Neuronal stem cell (in vitro differentiated cells): ENCODE measurements around the gene MITF.

Source experiments
- DNase-seq: peaks from one replicate; pipeline ENCODE4 v3.0.0-alpha.2; 2013; ENCODE audit warnings: low spot score
- H2AFZ ChIP-seq: one replicate; pipeline ENCODE4 v1.6.1; 2013; ENCODE audit warnings: mild to moderate bottlenecking, low read length, inconsistent platforms
- H2AK5ac ChIP-seq: 2 replicates; pipeline ENCODE4 v1.6.1; 2013; ENCODE audit warnings: low read depth, mild to moderate bottlenecking, inconsistent platforms, low read length, moderate library complexity, mixed read lengths
- H2BK120ac ChIP-seq: 2 replicates; pipeline ENCODE4 v1.6.1; 2013; ENCODE audit warnings: low read depth, mild to moderate bottlenecking, inconsistent platforms, low read length, moderate library complexity, mixed read lengths
- H2BK12ac ChIP-seq: one replicate; pipeline ENCODE4 v1.6.1; 2013; ENCODE audit warnings: low read length, inconsistent platforms
- H2BK15ac ChIP-seq: 2 replicates; pipeline ENCODE4 v1.6.1; 2013; ENCODE audit warnings: mild to moderate bottlenecking, low read length, inconsistent platforms, mixed read lengths
- H2BK5ac ChIP-seq: one replicate; pipeline ENCODE4 v1.6.1; 2013; ENCODE audit warnings: inconsistent platforms, mild to moderate bottlenecking, low read length, moderate library complexity
- H3K14ac ChIP-seq: one replicate; pipeline ENCODE4 v1.6.1; 2013; ENCODE audit warnings: low read length, inconsistent platforms
- H3K18ac ChIP-seq: 2 replicates; pipeline ENCODE4 v1.6.1; 2013; ENCODE audit warnings: low read length, inconsistent platforms
- H3K23ac ChIP-seq: 2 replicates; pipeline ENCODE4 v1.6.1; 2013; ENCODE audit warnings: low read depth, mild to moderate bottlenecking, mixed read lengths, low read length, inconsistent platforms; ENCODE audit not compliant: poor library complexity
- H3K27ac ChIP-seq: replicated peaks from 3 replicates; pipeline ENCODE4 v1.5.1; 2013; ENCODE audit warnings: low read length, inconsistent platforms
- H3K27me3 ChIP-seq, 3 experiments: 2 replicates each; pipeline ENCODE4 v1.6.1; 2013; ENCODE audit warnings: low read length in 3 of 3, mild to moderate bottlenecking in 2 of 3, inconsistent platforms in 1 of 3, low read depth in 1 of 3, mixed read lengths in 1 of 3, moderate library complexity in 1 of 3; ENCODE audit not compliant: control insufficient read depth in 3 of 3, insufficient read depth in 3 of 3
- H3K36me3 ChIP-seq, 2 donors: replicated peaks in 1 of 2; 2 replicates each; pipeline ENCODE4 v1.6.1; 2013; ENCODE audit warnings: low read length in 2 of 2; ENCODE audit not compliant: control insufficient read depth in 2 of 2, insufficient read depth in 2 of 2
- H3K4ac ChIP-seq: 2 replicates; pipeline ENCODE4 v1.6.1; 2013; ENCODE audit warnings: inconsistent platforms, mild to moderate bottlenecking, low read length, moderate library complexity
- H3K4me1 ChIP-seq, 2 donors: 1 replicate in 1 of 2; 2 replicates in 1 of 2; pipeline ENCODE4 v1.6.1; 2013; ENCODE audit warnings: low read length in 2 of 2, low read depth in 1 of 2; ENCODE audit not compliant: control insufficient read depth in 2 of 2, insufficient read depth in 1 of 2
- H3K4me2 ChIP-seq: one replicate; pipeline ENCODE4 v1.6.1; 2013; ENCODE audit warnings: mild to moderate bottlenecking, low read length, inconsistent platforms; ENCODE audit not compliant: insufficient read depth, poor library complexity, severe bottlenecking
- H3K4me3 ChIP-seq, 2 donors: 2 replicates each; pipeline ENCODE4 v1.5.1; 2013; ENCODE audit warnings: low read length in 2 of 2, mild to moderate bottlenecking in 2 of 2, inconsistent platforms in 1 of 2, moderate library complexity in 1 of 2
- H3K79me1 ChIP-seq: one replicate; pipeline ENCODE4 v1.6.1; 2013; ENCODE audit warnings: low read depth, mild to moderate bottlenecking, inconsistent platforms, low read length, moderate library complexity
- H3K9ac ChIP-seq: one replicate; pipeline ENCODE4 v1.6.1; 2013; ENCODE audit warnings: mild to moderate bottlenecking, low read depth, low read length, inconsistent platforms; ENCODE audit not compliant: poor library complexity
- H3K9me3 ChIP-seq, 2 donors: replicated peaks in 1 of 2; 2 replicates each; pipeline versions ENCODE3 to v1.6.1; 2013; ENCODE audit warnings: low read length in 2 of 2, mild to moderate bottlenecking in 2 of 2, inconsistent platforms in 1 of 2, low read depth in 1 of 2, mixed read lengths in 1 of 2, moderate library complexity in 1 of 2; ENCODE audit not compliant: control insufficient read depth in 2 of 2, insufficient read depth in 1 of 2
- H4K8ac ChIP-seq: one replicate; pipeline ENCODE4 v1.6.1; 2013; ENCODE audit warnings: low read depth, mild to moderate bottlenecking, inconsistent platforms, low read length, moderate library complexity
- H4K91ac ChIP-seq: one replicate; pipeline ENCODE4 v1.6.1; 2013; ENCODE audit warnings: low read length, low read depth, mild to moderate bottlenecking, inconsistent platforms; ENCODE audit not compliant: poor library complexity
- WGBS, 2 donors: extraction: QIAGEN DNeasy Blood & Tissue Kit; methylation state at CpG; one replicate each; pipeline ENCODE4 v1.1.7; 2013; ENCODE audit warnings: missing lambda C conversion rate in 2 of 2, mixed read lengths in 1 of 2; ENCODE audit not compliant: insufficient read length in 2 of 2, insufficient replicate concordance in 1 of 2; ENCODE audit errors: extremely low coverage in 2 of 2; 5-methylcytosine and 5-hydroxymethylcytosine counted together

The MITF gene

GRCh38 chr3:69746119-69746518 lies 6.9 kb downstream of the MITF start:
- DNase-seq: no peak
- peaks cover 0 to 13% (median 4%) of the 10 kb centered on the region in 3 experiments for H3K27me3 ChIP-seq
- H3K79me1 ChIP-seq: no peaks in the 10 kb centered on the region
- no peak overlapping the region for H3K4me2 ChIP-seq
- H3K36me3 ChIP-seq: no peaks in the 10 kb centered on the region
- no peak overlapping the region for H2AK5ac ChIP-seq
- H3K9ac ChIP-seq: no peak overlapping the region
- H3K4me3 ChIP-seq: no peak overlapping the region
- H3K14ac ChIP-seq: no peak overlapping the region
- H2AFZ ChIP-seq: no peak overlapping the region
- H3K4me1 ChIP-seq: no peaks in the 10 kb centered on the region
- H3K9me3 ChIP-seq: no peaks in the 10 kb centered on the region
- H2BK5ac ChIP-seq: no peak overlapping the region
- H2BK15ac ChIP-seq: no peak overlapping the region
- H3K27ac ChIP-seq: no peak overlapping the region
- no peak overlapping the region for H3K4ac ChIP-seq
- H3K18ac ChIP-seq: no peak overlapping the region
- no peak overlapping the region for H4K91ac ChIP-seq
- H4K8ac ChIP-seq: no peak overlapping the region
- no peak overlapping the region for H2BK12ac ChIP-seq
- no peak overlapping the region for H3K23ac ChIP-seq
- no peak overlapping the region for H2BK120ac ChIP-seq
- no CpG with 5 or more reads among the region's 2 CpGs for WGBS, 2 donors

GRCh38 chr3:69747511-69748258 lies 8.4 kb downstream of the MITF start:
- Histone ChIP-seq H3K18ac (no peak overlapping the region), H3K4ac (no peak overlapping the region), H3K4me2 (no peak overlapping the region), H3K23ac (no peak overlapping the region), H2BK15ac (no peak overlapping the region), H4K8ac (no peak overlapping the region), H2BK12ac (no peak overlapping the region), H2BK5ac (no peak overlapping the region), H3K14ac (no peak overlapping the region), H3K9me3 (no peaks in the 10 kb centered on the region), H3K36me3 (no peaks in the 10 kb centered on the region), H3K79me1 (no peaks in the 10 kb centered on the region), H3K27ac (no peak overlapping the region), H2BK120ac (no peak overlapping the region), H2AK5ac (no peak overlapping the region), H3K9ac (no peak overlapping the region), H2AFZ (no peak overlapping the region), H3K4me3 (no peak overlapping the region), H3K4me1 (no peaks in the 10 kb centered on the region), H3K27me3 (no peaks in the 10 kb centered on the region), H4K91ac (no peak overlapping the region)
- DNase-seq: no peak
- no CpG with 5 or more reads among the region's 2 CpGs for WGBS, 2 donors

- no peak overlapping the region for H2BK120ac ChIP-seq
- no peak overlapping the region for H3K4ac ChIP-seq
- no peaks in the 10 kb centered on the region for H3K27me3 ChIP-seq
- no peak overlapping the region for H2BK15ac ChIP-seq
- H2BK5ac ChIP-seq: no peak overlapping the region
- H3K4me3 ChIP-seq: no peak overlapping the region
- H3K27ac ChIP-seq: no peak overlapping the region
- no peak overlapping the region for H2AK5ac ChIP-seq
- no peak overlapping the region for H3K18ac ChIP-seq
- peaks cover 0 to 2% of the 10 kb centered on the region in 2 donors for H3K9me3 ChIP-seq
- DNase-seq: no peak
- H4K8ac ChIP-seq: no peak overlapping the region
- no peak overlapping the region for H3K9ac ChIP-seq
- no peaks in the 10 kb centered on the region for H3K4me1 ChIP-seq
- H4K91ac ChIP-seq: no peak overlapping the region
- no peak overlapping the region for H3K14ac ChIP-seq
- H3K36me3 ChIP-seq: no peaks in the 10 kb centered on the region
- no peak overlapping the region for H2AFZ ChIP-seq
- WGBS, 2 donors: no CpG with 5 or more reads among the region's 2 CpGs
- H3K4me2 ChIP-seq: no peak overlapping the region
- no peaks in the 10 kb centered on the region for H3K79me1 ChIP-seq
- no peak overlapping the region for H3K23ac ChIP-seq
- no peak overlapping the region for H2BK12ac ChIP-seq
Measured at GRCh38 chr3:69748503-69748902, 9.2 kb downstream of the MITF start.

- Histone ChIP-seq H3K4me3 (no peak overlapping the region), H3K23ac (no peak overlapping the region), H2AK5ac (no peak overlapping the region), H4K91ac (no peak overlapping the region), H2BK15ac (no peak overlapping the region), H3K27ac (no peak overlapping the region), H2AFZ (no peak overlapping the region), H2BK120ac (no peak overlapping the region), H3K9me3 (peaks cover 0 to 2% of the 10 kb centered on the region in 2 donors), H3K9ac (no peak overlapping the region), H4K8ac (no peak overlapping the region), H2BK5ac (no peak overlapping the region), H3K4me1 (no peaks in the 10 kb centered on the region), H3K79me1 (no peaks in the 10 kb centered on the region), H3K14ac (no peak overlapping the region), H3K36me3 (no peaks in the 10 kb centered on the region), H2BK12ac (no peak overlapping the region), H3K27me3 (no peaks in the 10 kb centered on the region), H3K4me2 (no peak overlapping the region), H3K18ac (no peak overlapping the region), H3K4ac (no peak overlapping the region)
- no CpG with 5 or more reads among the region's 3 CpGs for WGBS, 2 donors
- no peak for DNase-seq
Measured at GRCh38 chr3:69749461-69749860, 10.2 kb downstream of the MITF start.
